Fibroblast of mammary gland (primary cell): Measurements from ENCODE around the gene LARP4B.
A peak's percentile ranks its signal among the peaks of the same experiment; 100 is the strongest.

ENCODE experiments used
- DNase-seq: peaks from one replicate; pipeline ENCODE4 v3.0.0-alpha.2; 2010; ENCODE audit warnings: low read depth
- H3K4me3 ChIP-seq: 2 replicates; pipeline ENCODE4 v1.5.1; 2011; ENCODE audit warnings: low read depth, mild to moderate bottlenecking, low read length, moderate library complexity; ENCODE audit not compliant: control insufficient read depth
- CTCF ChIP-seq: conservative IDR thresholded peaks from 2 replicates; pipeline ENCODE4 v1.5.1; 2011; ENCODE audit warnings: low read depth, low read length, inconsistent platforms; ENCODE audit not compliant: control insufficient read depth, insufficient read depth

The LARP4B gene

GRCh38 chr10:870564-871166, 60.8 kb downstream of the LARP4B start:
- H3K4me3 ChIP-seq = no peak overlapping the region
- no peak for TF ChIP-seq CTCF
- DNase-seq = no peak

- no peak for TF ChIP-seq CTCF
- no peak for DNase-seq
- H3K4me3 ChIP-seq = no peak overlapping the region
These were observed 62.3 kb downstream of the LARP4B start for GRCh38 chr10:869171-869570.

- DNase-seq = no peak
- no peak for TF ChIP-seq CTCF
These were observed 63.7 kb downstream of the LARP4B start for GRCh38 chr10:867807-868206.

GRCh38 chr10:866577-866941, 64.9 kb downstream of the LARP4B start:
- H3K4me3 ChIP-seq = no peak overlapping the region
- no peak for TF ChIP-seq CTCF
- no peak for DNase-seq

More at GRCh38 chr10:867807-868206, 63.7 kb downstream of the LARP4B start:
- H3K4me3 ChIP-seq = no peak overlapping the region

GRCh38 chr10:865924-866576, 65.5 kb downstream of the LARP4B start:
- DNase-seq = no peak
- no peak for TF ChIP-seq CTCF
- H3K4me3 ChIP-seq = no peak overlapping the region

GRCh38 chr10:865257-865656, 66.2 kb downstream of the LARP4B start:
- DNase-seq = no peak
- TF ChIP-seq CTCF = peak; percentile 6
- no peak overlapping the region for H3K4me3 ChIP-seq
